DND-41 (cell line): Measurements from ENCODE around the gene ARSG.

ENCODE experiments used
- ATAC-seq: fragments of 200-7000 bp; cut with Tn5 transposase; 3 replicates; pipeline ENCODE4 v1.9.1; 2021; ENCODE audit warnings: low read depth; ENCODE audit not compliant: insufficient read depth
- DNase-seq: peaks from one replicate; pipeline ENCODE4 v3.0.0-alpha.2; 2020
- H2AFZ ChIP-seq: 2 replicates; pipeline ENCODE4 v1.6.0; 2012; ENCODE audit warnings: low read depth, low read length
- H3K27ac ChIP-seq: 2 replicates; pipeline ENCODE4 v1.5.1; 2012; ENCODE audit warnings: low read length, inconsistent platforms
- H3K27me3 ChIP-seq: fragments of 200-600 bp; sonication (generic); 2 replicates; pipeline ENCODE4 v1.6.0; 2012; ENCODE audit warnings: low read length, mild to moderate bottlenecking, inconsistent platforms; ENCODE audit not compliant: insufficient read depth, poor library complexity
- H3K36me3 ChIP-seq: 2 replicates; pipeline ENCODE4 v1.5.1; 2012; ENCODE audit warnings: low read length, inconsistent platforms; ENCODE audit not compliant: insufficient read depth
- H3K4me1 ChIP-seq: 2 replicates; pipeline ENCODE4 v1.5.1; 2012; ENCODE audit warnings: mild to moderate bottlenecking, low read length; ENCODE audit not compliant: insufficient read depth
- H3K4me2 ChIP-seq: 2 replicates; pipeline ENCODE4 v1.6.0; 2012; ENCODE audit warnings: mild to moderate bottlenecking, moderate library complexity, low read length, inconsistent platforms; ENCODE audit not compliant: insufficient read depth
- H3K4me3 ChIP-seq, 2 experiments: fragments of 200-600 bp in 1 of 2; shearing (Covaris generic) in 1 of 2; 2 replicates each; pipeline ENCODE4 v1.5.1; 2012 to 2016; ENCODE audit warnings: inconsistent platforms in 2 of 2, low read length in 2 of 2, mild to moderate bottlenecking in 2 of 2, low read depth in 1 of 2, moderate library complexity in 1 of 2
- H3K79me2 ChIP-seq: 2 replicates; pipeline ENCODE4 v1.6.0; 2012; ENCODE audit warnings: low read length, inconsistent platforms; ENCODE audit not compliant: insufficient read depth
- H3K9ac ChIP-seq: 2 replicates; pipeline ENCODE4 v1.6.0; 2012; ENCODE audit warnings: low read depth, mild to moderate bottlenecking, inconsistent platforms, low read length, moderate library complexity
- H3K9me3 ChIP-seq: 2 replicates; pipeline ENCODE4 v1.5.1; 2012; ENCODE audit warnings: low read length, moderate library complexity, mild to moderate bottlenecking, inconsistent platforms; ENCODE audit not compliant: insufficient read depth, severe bottlenecking
- H4K20me1 ChIP-seq: 2 replicates; pipeline ENCODE4 v1.6.0; 2012; ENCODE audit warnings: low read length; ENCODE audit not compliant: insufficient read depth
- EZH2 ChIP-seq: IDR thresholded peaks from 3 replicates; pipeline ENCODE4 v1.6.1; 2012; ENCODE audit warnings: borderline replicate concordance, low read depth, mild to moderate bottlenecking, moderate library complexity, low read length, inconsistent platforms; ENCODE audit not compliant: severe bottlenecking
- TF ChIP-seq, protein P1 (sequence below): IDR thresholded peaks from 2 replicates; pipeline ENCODE4 v1.5.1; 2012; ENCODE audit warnings: borderline replicate concordance, low read length, moderate library complexity, mild to moderate bottlenecking; ENCODE audit not compliant: poor library complexity, severe bottlenecking; ENCODE audit errors: extremely low read depth

ARSG gene

GRCh38 chr17:68293490-68294195, 2.3 kb downstream of the ARSG start:
- Histone ChIP-seq H3K4me2 (peak overlapping the region; percentile 81), H3K4me3 (no peak overlapping the region), H2AFZ (no peak overlapping the region), H4K20me1 (no peaks in the 10 kb centered on the region), H3K9ac (no peak overlapping the region), H3K36me3 (no peaks in the 10 kb centered on the region), H3K9me3 (no peaks in the 10 kb centered on the region), H3K79me2 (peaks cover 44% of the 10 kb centered on the region), H3K27ac (peak overlapping the region; percentile 47; the same call in 1 of the 2 replicates), H3K27me3 (no peaks in the 10 kb centered on the region), H3K4me1 (peaks cover 84% of the 10 kb centered on the region)
- no peak for TF ChIP-seq EZH2
- TF ChIP-seq, protein P1, sequence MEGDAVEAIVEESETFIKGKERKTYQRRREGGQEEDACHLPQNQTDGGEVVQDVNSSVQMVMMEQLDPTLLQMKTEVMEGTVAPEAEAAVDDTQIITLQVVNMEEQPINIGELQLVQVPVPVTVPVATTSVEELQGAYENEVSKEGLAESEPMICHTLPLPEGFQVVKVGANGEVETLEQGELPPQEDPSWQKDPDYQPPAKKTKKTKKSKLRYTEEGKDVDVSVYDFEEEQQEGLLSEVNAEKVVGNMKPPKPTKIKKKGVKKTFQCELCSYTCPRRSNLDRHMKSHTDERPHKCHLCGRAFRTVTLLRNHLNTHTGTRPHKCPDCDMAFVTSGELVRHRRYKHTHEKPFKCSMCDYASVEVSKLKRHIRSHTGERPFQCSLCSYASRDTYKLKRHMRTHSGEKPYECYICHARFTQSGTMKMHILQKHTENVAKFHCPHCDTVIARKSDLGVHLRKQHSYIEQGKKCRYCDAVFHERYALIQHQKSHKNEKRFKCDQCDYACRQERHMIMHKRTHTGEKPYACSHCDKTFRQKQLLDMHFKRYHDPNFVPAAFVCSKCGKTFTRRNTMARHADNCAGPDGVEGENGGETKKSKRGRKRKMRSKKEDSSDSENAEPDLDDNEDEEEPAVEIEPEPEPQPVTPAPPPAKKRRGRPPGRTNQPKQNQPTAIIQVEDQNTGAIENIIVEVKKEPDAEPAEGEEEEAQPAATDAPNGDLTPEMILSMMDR = no peak
- no peak for ATAC-seq
- DNase-seq = no peak

DNA sequence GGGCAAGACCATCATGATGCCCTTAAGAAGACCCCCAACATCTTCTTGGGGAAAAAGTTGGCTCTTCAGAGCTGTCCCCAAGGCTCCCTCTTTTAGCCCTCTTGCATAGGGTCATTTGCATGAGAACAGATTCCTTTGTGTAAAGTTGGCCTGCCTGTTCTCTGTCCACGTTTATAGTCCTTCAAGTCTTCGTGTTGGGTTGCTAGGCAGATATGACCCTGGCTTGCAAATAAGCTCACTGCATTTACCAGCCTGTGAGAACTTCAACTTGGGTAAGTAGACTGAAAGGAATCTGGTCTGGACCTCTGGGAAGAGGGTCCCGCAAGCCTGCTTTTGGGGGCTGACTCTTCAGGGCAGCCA, 2.9 kb downstream of the ARSG start:
- Histone ChIP-seq H3K4me1 (peaks cover 80% of the 10 kb centered on the region), H3K79me2 (peaks cover 38% of the 10 kb centered on the region), H2AFZ (no peak overlapping the region), H3K9ac (no peak overlapping the region), H3K4me2 (no peak overlapping the region), H3K9me3 (no peaks in the 10 kb centered on the region), H3K27ac (peak overlapping the region; percentile 23; the same call in 1 of the 2 replicates), H3K27me3 (no peaks in the 10 kb centered on the region), H3K4me3 (no peak overlapping the region), H4K20me1 (no peaks in the 10 kb centered on the region), H3K36me3 (no peaks in the 10 kb centered on the region)
- no peak for ATAC-seq
- DNase-seq = no peak
- TF ChIP-seq, protein P1 = no peak
- TF ChIP-seq EZH2 = no peak

DNA sequence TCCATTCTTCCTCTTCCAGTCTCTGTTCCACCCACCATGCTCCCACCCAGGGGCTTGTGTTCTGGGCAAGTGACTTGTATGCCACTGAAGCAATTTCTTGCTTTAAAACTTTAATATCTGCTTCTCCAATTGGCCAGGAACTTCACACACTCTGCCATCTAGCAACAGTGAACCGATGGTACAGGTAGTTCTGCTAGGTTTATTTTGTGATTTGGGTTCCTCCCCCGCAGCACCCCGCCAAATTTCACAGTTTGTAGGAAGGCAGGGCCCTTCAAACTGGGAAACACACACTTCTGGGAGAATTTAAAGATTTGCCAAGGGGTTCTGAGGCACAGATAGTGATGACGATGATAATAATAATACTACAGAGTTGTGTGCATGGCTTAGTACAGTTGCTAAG, 3.3 kb downstream of the ARSG start:
- Histone ChIP-seq H3K4me2 (no peak overlapping the region), H3K27ac (peak overlapping the region; percentile 51; the same call in 1 of the 2 replicates)

More for the DNA sequence above, 3.3 kb downstream of the ARSG start:
- TF ChIP-seq EZH2 = no peak
- TF ChIP-seq, protein P1 = no peak
- H3K4me3 ChIP-seq = no peak overlapping the region
- no peak overlapping the region for H2AFZ ChIP-seq
- H4K20me1 ChIP-seq = no peaks in the 10 kb centered on the region
- no peaks in the 10 kb centered on the region for H3K9me3 ChIP-seq
- H3K9ac ChIP-seq = no peak overlapping the region
- peaks cover 34% of the 10 kb centered on the region for H3K79me2 ChIP-seq
- H3K4me1 ChIP-seq = peaks cover 76% of the 10 kb centered on the region
- no peak for DNase-seq
- H3K27me3 ChIP-seq = no peaks in the 10 kb centered on the region
- ATAC-seq = no peak
- no peaks in the 10 kb centered on the region for H3K36me3 ChIP-seq
